Breast epithelium (tissue), 4 donors: Measurements from ENCODE around the gene COA1. TPM values are rescaled to one million over a fixed set of nuclear protein-coding genes. Genes with fewer than 3 reads are reported as not detected.

Experiments
- DNase-seq, 2 donors: peaks; one replicate each; pipeline ENCODE4 v3.0.0-alpha.2; 2019; ENCODE audit warnings: low spot score in 2 of 2
- H3K27ac ChIP-seq, 2 donors: fragments of 200-600 bp; sonication (generic) in 1 of 2; one replicate each; pipeline ENCODE4 v1.5.1; 2016 to 2019; ENCODE audit warnings: mild to moderate bottlenecking in 1 of 2
- H3K27me3 ChIP-seq, 2 donors: fragments of 200-600 bp; sonication (generic) in 1 of 2; one replicate each; pipeline versions ENCODE4 v1.5.1 to v1.6.0; 2017 to 2019; ENCODE audit warnings: control low read depth in 1 of 2, mild to moderate bottlenecking in 1 of 2
- H3K36me3 ChIP-seq: fragments of 200-600 bp; one replicate; pipeline ENCODE4 v1.5.1; 2019
- H3K4me1 ChIP-seq, 2 donors: fragments of 200-600 bp; sonication (generic); one replicate each; pipeline ENCODE4 v1.5.1; 2016 to 2019; ENCODE audit warnings: control low read depth in 1 of 2
- H3K4me3 ChIP-seq, 3 donors: fragments of 200-600 bp; sonication (generic); 1 replicate in 2 of 3; 2 replicates in 1 of 3; pipeline ENCODE4 v1.5.1; 2016 to 2019; ENCODE audit warnings: mild to moderate bottlenecking in 3 of 3, moderate library complexity in 2 of 3
- H3K9me3 ChIP-seq, 2 donors: fragments of 200-600 bp; sonication (generic) in 1 of 2; one replicate each; pipeline ENCODE4 v1.5.1; 2016 to 2019; ENCODE audit warnings: control low read depth in 1 of 2
- POLR2A ChIP-seq: fragments of 450-650 bp; IDR thresholded peaks from one replicate; pipeline ENCODE4 v1.6.1; 2016; ENCODE audit warnings: antibody characterized with exemption, mild to moderate bottlenecking, moderate library complexity
- POLR2AphosphoS5 ChIP-seq, 3 donors: sonication (generic); formaldehyde crosslinking; IDR thresholded peaks; one replicate each; pipeline ENCODE4 v1.6.1; 2017; ENCODE audit warnings: antibody characterized with exemption in 3 of 3
- intact Hi-C: fragments of 100-400 bp; cut with DNase I; formaldehyde crosslinking; loops from one replicate; pipeline ENCODE4 v1.15.1; 2023; ENCODE audit warnings: low total_unique reads
- total RNA-seq, 3 donors: library from RNA; depleted of rRNA; stranded (reverse); fragments of >200 nt; gene quantifications; one replicate each; pipeline ENCODE4 v1.1.0, GENCODE V29; 2016
- TF ChIP-seq, protein P1 (sequence below), 3 donors: fragments of 450-650 bp; IDR thresholded peaks; one replicate each; pipeline ENCODE4 v1.5.1; 2016 to 2017; ENCODE audit warnings: antibody characterized with exemption in 3 of 3, mild to moderate bottlenecking in 3 of 3, moderate library complexity in 3 of 3

Gene COA1
- total RNA-seq, 3 donors from 2014 or later = 39.0 to 94.3 (median 91.4) TPM

DNA sequence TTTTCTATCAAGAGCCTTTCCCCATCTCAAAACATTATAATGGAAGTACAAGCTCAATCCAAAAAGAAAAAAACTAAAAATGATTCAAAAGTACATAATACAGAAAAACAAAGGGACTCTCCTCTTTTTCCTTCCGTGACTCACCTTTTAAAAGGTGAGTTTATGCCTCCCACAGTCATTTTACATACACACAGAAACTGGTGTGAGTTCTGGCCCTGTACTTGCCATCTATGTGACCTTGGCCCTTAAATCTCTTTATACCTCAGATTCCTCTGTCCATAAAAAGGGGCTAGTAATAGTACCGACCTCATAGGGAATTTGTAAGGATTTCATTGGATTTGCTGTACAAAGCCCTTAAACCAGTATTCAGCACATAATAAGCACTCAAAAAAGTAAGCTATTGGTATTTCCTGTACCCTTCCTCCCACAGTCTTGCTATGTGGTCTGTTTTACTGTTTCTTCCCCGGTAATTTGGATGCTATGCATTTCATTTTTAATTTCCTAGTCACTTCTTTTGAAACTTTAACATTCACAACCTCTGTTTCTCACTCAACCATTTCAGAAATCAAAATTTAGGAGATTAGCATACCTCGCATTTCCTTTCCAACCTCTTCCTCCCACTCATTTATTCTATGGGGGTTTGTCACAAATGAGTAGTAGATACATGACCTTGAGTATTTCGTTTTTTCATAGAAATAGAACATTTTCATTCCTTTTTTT lies 107.4 kb downstream of the COA1 start:
- no peaks in the 10 kb centered on the region for H3K9me3 ChIP-seq
- H3K36me3 ChIP-seq = no peaks in the 10 kb centered on the region
- H3K27me3 ChIP-seq = no peaks in the 10 kb centered on the region
- H3K27ac ChIP-seq = no peak overlapping the region
- H3K4me1 ChIP-seq = no peaks in the 10 kb centered on the region
- intact Hi-C loops = no loop called here
- no peak for DNase-seq
- H3K4me3 ChIP-seq = no peak overlapping the region
- no peak for TF ChIP-seq POLR2AphosphoS5 (IDR thresholded peaks at IDR 0.05)
- TF ChIP-seq POLR2A = no peak
- TF ChIP-seq, protein P1, sequence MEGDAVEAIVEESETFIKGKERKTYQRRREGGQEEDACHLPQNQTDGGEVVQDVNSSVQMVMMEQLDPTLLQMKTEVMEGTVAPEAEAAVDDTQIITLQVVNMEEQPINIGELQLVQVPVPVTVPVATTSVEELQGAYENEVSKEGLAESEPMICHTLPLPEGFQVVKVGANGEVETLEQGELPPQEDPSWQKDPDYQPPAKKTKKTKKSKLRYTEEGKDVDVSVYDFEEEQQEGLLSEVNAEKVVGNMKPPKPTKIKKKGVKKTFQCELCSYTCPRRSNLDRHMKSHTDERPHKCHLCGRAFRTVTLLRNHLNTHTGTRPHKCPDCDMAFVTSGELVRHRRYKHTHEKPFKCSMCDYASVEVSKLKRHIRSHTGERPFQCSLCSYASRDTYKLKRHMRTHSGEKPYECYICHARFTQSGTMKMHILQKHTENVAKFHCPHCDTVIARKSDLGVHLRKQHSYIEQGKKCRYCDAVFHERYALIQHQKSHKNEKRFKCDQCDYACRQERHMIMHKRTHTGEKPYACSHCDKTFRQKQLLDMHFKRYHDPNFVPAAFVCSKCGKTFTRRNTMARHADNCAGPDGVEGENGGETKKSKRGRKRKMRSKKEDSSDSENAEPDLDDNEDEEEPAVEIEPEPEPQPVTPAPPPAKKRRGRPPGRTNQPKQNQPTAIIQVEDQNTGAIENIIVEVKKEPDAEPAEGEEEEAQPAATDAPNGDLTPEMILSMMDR (IDR thresholded peaks at IDR 0.05) = no peak

DNA sequence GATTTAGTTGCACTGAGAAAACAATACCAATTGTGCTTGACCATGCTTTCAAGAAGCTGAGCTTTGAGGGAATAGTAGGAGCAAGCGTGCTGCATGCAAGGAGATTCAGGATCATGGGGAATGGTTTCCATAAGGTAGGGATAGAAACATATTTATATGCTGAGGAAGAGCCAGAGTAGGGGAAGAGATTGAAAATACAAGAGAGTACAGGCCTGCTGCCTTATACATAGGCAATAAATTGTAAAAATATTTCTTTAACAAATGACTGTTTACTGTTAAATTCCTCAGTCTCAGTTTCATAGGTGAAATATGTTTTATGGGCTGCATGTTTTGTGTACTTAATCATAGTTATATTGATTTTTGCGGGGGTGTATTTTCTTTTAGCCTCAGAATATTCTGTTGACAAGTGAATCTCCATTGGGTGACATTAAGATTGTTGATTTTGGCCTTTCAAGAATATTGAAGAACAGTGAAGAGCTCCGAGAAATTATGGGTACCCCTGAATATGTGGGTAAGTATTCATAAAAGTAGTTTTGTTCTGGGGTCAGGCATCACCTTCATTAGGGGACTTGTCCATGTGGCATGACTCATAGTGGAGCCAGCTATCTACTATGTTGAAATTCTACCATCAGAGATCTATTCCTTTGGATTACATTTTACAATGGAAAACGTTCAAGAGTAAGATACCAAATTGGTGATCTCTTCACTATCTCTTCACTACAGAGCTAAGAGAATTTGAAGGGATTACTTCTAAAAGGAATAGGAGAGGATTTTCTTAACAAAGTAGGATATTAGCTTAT lies 109.9 kb downstream of the COA1 start:
- TF ChIP-seq POLR2A (no peak), POLR2AphosphoS5 (IDR thresholded peaks at IDR 0.05) (no peak)
- TF ChIP-seq, protein P1 (IDR thresholded peaks at IDR 0.05) = no peak
- intact Hi-C loops = no loop called here
- H3K4me1 ChIP-seq = no peaks in the 10 kb centered on the region
- DNase-seq = no peak
- H3K27me3 ChIP-seq = no peaks in the 10 kb centered on the region
- H3K27ac ChIP-seq = no peak overlapping the region
- H3K9me3 ChIP-seq = no peaks in the 10 kb centered on the region
- H3K36me3 ChIP-seq = no peaks in the 10 kb centered on the region
- no peak overlapping the region for H3K4me3 ChIP-seq

DNA sequence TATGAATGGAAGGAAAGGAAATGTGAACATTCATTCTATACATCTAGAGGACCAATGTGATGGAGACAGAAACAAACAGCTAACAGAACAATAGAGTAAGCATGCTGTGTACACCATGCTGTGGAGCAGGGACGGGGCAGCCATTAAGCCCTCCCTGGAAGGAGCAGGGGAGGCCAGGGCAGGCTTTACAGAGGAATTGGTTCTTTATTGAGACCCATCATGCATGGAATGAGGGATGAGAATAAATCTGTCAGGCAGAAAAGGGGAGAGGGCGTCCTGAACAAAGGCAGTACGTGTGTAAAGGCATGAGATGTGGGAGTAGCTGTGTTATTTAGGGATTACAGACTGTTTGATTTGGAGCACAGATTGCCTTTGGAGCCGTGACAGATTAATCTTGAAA lies 111.2 kb downstream of the COA1 start:
- Histone ChIP-seq H3K27ac (no peak overlapping the region), H3K36me3 (no peaks in the 10 kb centered on the region), H3K9me3 (no peaks in the 10 kb centered on the region), H3K4me1 (no peaks in the 10 kb centered on the region), H3K27me3 (no peaks in the 10 kb centered on the region), H3K4me3 (no peak overlapping the region)
- intact Hi-C loops = no loop called here
- DNase-seq = no peak
- TF ChIP-seq POLR2AphosphoS5 (IDR thresholded peaks at IDR 0.05) = no peak

DNA sequence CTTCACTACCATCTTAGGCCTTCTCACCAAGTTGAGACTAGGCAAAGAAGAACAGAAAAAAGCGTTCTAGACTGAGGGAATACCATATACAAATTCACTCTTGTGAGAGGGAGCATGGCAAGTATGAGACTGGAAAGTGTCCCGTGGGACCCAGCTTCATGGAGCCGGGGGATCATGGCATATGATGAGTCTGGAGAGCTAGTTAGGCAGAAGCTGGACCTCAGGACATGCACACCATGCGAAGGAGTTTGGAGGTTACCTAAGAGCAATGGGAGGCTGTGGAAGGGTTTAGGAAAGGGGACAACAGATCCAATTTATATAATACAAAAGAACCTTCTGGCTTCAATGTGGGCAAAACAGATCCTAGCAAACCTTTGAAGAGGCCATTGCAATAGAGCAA lies 112.3 kb downstream of the COA1 start:
- Histone ChIP-seq H3K36me3 (no peaks in the 10 kb centered on the region), H3K27me3 (no peaks in the 10 kb centered on the region), H3K9me3 (no peaks in the 10 kb centered on the region), H3K4me3 (no peak overlapping the region), H3K4me1 (no peaks in the 10 kb centered on the region), H3K27ac (no peak overlapping the region)
- no peak for TF ChIP-seq POLR2AphosphoS5 (IDR thresholded peaks at IDR 0.05)
- TF ChIP-seq, protein P1 (IDR thresholded peaks at IDR 0.05) = no peak
- TF ChIP-seq POLR2A = no peak
- intact Hi-C loops = no loop called here
- no peak for DNase-seq

DNA sequence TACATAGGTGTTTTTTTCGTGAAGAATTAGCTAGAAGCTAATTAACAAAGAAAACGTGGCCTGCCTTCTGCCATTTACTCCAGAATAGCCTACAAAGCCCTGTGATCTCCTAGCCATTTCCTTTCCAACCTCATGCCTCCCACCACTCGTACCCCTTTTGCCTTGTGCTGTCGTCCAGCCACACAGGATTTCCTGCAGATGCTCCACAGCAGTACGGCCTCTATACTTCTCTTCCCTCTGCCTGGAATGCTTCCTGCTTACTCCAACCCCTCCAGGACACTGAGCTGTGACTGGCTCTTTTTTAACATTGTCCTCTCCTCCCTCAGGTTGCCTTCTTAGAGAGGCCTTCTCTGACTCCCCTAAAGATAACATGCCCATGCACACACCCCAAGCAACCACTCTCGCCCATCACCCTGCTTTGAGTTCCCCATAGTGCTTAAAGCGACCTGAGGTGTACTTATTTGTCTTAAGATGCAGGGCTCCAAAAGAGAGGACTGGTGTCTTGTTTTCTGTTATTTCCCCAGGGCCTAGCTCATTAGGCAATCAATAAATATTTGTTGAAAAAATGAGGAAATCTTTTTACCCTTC lies 113.7 kb downstream of the COA1 start:
- H3K4me3 ChIP-seq = no peak overlapping the region
- intact Hi-C loops = no loop called here
- TF ChIP-seq POLR2AphosphoS5 (IDR thresholded peaks at IDR 0.05) (no peak), POLR2A (no peak)
- TF ChIP-seq, protein P1 (IDR thresholded peaks at IDR 0.05) = no peak
- no peak overlapping the region for H3K27ac ChIP-seq
- H3K4me1 ChIP-seq = no peaks in the 10 kb centered on the region
- no peaks in the 10 kb centered on the region for H3K27me3 ChIP-seq
- H3K36me3 ChIP-seq = no peaks in the 10 kb centered on the region
- no peak for DNase-seq
- no peaks in the 10 kb centered on the region for H3K9me3 ChIP-seq
